COLO829 (cell line): ENCODE data around the gene CALCR.
A peak's percentile ranks its signal among the peaks of the same experiment; 100 is the strongest.

Experiments
- DNase-seq: peaks from one replicate; pipeline ENCODE4 v3.0.0; 2012; ENCODE audit warnings: low spot score

Gene CALCR

DNA sequence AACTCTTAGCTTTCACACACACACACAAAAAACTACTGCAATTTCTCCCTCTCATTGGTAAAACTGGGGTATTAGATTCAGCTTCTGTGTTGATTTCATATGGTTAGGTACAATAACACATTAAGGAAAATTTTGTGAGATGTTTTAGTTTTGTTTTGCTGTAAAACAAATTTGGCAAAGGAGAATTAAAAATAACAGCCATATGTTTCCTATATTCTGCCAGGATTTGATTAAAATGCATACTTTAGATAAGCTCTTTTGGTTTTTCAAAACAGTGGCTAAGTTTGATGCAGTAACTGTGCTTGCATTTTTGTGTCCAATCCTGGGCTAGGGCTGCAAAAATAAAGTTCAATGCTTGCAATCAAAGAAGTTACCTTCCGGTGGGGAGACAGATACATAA, 126.3 kb downstream of the CALCR start:
- no peak for DNase-seq

DNA sequence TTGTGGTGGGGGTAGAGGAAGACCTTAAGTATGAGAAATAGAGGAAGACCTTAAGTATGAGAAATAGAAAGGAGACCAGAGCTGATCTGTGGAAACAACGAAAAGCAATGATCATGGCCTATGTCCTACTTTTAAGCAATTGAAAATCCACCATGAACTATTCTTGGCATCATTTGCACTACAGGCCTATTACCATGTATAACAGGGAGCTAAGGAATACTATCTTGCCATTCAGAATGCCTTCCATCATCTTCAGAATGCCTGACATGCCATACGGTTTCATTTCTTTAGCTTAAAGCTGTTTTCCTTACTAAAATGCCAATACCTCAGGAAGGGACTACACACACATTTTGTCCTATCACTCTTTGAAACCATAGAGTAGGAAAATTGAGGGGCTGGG, 127.0 kb downstream of the CALCR start:
- no peak for DNase-seq

- peak; percentile 50 for DNase-seq
Observed at GRCh38 chr7:93442478-93443224, 131.9 kb downstream of the CALCR start.

- no peak for DNase-seq
Observed at GRCh38 chr7:93435791-93436190, 138.7 kb downstream of the CALCR start.

GRCh38 chr7:93432130-93432529, 142.4 kb downstream of the CALCR start:
- DNase-seq = no peak

DNA sequence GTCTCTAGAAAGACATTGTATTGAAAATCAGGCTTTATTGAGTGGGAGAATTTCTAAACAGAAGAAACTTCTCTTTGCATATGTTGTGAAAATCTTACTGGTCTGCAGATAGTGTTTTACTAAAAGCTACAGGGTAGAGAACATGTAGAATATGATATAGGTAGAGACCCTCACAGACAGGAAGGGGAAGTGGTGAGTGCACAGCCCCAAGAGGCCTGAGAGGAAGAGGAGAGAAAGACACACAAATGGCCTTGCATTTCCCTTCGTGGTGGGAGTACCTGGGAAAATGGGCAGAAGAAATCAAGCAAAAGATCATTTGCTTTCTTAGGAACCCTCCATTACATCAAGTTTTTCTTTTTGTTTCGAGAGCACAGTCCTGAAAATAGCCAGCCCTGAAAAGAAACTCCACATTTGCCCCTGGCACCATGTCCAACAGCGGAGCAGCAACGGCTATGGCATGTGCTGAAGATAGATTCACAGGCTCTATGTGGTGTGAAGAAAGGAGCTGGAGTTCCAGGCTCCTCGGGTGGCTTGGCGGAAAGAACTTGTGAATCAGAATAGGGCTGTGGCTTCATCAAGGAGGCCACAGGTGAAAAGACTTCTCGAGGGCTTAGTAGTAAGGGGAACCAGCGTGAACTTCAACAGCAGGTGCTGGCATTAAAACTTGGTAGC, 143.5 kb downstream of the CALCR start:
- DNase-seq = no peak

GRCh38 chr7:93429563-93429962, 145.0 kb downstream of the CALCR start:
- DNase-seq = no peak

DNA sequence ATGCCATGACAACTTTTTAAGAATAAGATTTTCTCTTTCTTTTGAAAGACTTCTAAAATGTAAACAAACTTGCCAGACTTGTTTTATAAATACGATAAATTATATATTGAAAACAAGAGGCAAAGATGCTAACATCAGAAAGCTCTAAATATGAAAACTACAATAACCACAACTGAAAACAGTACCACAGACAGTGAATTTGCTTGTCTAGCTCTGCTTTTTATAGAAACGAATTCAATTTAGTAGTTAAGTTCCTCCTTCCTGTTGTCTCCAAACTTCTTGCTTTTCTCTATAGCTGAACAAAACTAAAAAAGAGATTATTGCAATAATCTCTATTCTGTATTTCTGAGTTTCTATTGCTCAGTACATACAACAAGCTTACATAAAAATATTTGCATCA, 147.4 kb downstream of the CALCR start:
- DNase-seq = no peak

- DNase-seq = no peak
Observed at GRCh38 chr7:93426155-93426696, 148.3 kb downstream of the CALCR start.

DNA sequence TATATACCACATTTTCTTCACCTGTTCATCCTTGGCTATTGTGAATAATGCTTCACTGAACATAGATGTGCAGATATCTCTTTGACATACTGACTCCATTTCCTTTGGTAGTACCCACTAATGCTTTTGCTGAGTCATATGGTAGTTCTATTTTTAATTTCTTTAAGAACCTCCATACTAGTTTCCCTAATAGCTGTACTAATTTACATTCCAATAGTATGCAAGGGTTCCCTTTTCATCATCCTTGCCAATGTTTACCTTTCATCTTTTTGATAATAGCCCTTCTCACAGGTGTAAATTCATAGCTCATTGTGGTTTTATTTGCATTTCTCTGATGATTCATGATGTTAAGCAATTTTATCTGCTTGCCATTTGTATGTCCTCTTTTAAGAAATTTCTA, 159.9 kb downstream of the CALCR start:
- no peak for DNase-seq

- no peak for DNase-seq
Observed at GRCh38 chr7:93409324-93409723, 165.2 kb downstream of the CALCR start.

- DNase-seq = no peak
Observed at GRCh38 chr7:93407239-93407638, 167.3 kb downstream of the CALCR start.

DNA sequence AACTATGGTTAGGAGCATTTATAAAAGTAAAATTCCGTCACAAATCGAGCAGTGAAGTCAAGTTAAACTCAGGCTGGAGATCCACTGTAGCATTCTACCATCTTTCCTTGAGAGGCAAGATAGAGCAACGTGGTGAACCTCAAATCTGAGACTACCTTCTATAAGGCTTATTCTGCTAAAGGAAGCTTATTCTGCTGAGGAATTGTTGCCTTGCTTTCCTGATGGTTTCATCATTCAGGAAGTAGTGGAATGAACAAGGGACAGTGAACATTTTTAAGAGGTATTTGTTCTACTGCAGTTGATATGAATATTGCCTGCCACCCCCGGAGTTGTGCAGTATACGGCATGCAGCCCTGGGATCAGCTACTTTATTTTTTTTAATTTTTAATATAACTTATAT, 171.6 kb downstream of the CALCR start:
- no peak for DNase-seq

DNA sequence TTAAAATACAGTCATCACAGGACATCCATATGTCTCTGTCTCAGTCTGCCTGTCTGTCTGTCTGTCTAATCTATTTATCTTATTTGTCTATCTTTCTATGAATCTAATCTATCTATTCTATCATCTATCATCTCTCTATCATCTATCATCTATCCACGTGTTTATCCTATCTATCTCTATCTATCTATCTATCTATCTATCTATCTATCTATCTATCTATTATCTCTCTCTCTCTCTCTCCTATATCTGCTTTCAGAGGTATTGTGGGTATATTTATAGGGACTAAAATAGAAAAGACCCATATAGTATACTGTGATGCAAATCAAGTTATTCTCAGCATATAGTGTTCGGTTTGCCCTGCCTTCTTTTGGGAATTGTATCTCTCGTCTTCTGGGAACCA, 174.9 kb downstream of the CALCR start:
- DNase-seq = no peak

DNA sequence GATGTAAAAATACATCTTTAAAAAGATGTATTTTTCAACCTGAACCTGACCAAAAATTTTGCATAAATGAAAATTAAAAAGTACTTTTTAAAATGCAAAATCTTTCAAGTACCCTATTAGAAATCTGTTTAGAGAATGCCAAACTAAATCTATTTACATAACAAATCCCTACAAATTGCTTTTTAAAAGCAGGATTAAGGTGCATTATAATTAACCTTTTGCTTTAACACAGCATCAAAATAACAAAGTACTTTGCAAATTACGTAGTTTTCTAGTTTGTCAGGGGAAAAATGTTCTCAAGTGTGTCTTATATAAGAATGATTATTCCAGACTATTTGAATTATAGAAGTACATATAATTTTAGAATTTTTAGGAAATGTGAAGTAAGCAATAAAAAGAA, 181.5 kb downstream of the CALCR start:
- DNase-seq = no peak

DNA sequence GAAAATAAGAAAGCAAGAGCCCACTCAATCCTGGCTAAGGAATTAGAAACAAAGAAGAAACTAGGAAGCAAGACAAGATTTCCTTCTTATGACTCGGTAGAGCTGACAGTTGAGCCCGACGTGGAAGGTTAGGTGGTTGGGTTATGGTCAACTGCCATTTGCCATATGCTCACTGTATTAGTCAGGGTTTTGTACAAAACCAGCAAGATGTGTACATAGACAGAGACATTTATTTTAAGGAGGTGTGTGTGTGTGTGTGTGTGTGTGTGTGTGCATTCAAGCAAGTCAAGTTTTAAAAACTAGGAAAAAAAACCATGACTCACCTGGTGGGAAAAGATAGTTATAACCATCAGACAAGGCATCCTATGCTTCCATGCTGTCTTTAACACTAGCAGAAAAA, 183.9 kb downstream of the CALCR start:
- DNase-seq = no peak

- DNase-seq = no peak
Observed at GRCh38 chr7:93382362-93382761, 192.2 kb downstream of the CALCR start.

- no peak for DNase-seq
Observed at GRCh38 chr7:93378131-93378760, 196.3 kb downstream of the CALCR start.

GRCh38 chr7:93375603-93376002, 198.9 kb downstream of the CALCR start:
- DNase-seq = no peak
